Transverse colon (tissue), 4 donors: Measurements from ENCODE around the gene TAS2R19. TPM values are rescaled to one million over a fixed set of nuclear protein-coding genes. Genes with fewer than 3 reads are reported as not detected.
A peak's percentile ranks its signal among the peaks of the same experiment; 100 is the strongest.
"Not testable (repeated sequence)": the region's sequence is repeated elsewhere in the genome, so short reads cannot be mapped to it uniquely, and the experiment has no call there.

ENCODE experiments used
- DNase-seq: peaks from one replicate; pipeline ENCODE4 v3.0.0-alpha.2; 2019
- H3K27ac ChIP-seq, 4 donors: fragments of 200-600 bp; sonication (generic); 2 replicates each; pipeline ENCODE4 v1.5.1; 2016 to 2018; ENCODE audit warnings: inconsistent platforms in 4 of 4
- H3K27me3 ChIP-seq: fragments of 200-600 bp; sonication (generic); 2 replicates; pipeline ENCODE4 v1.5.1; 2017; ENCODE audit warnings: inconsistent platforms
- H3K36me3 ChIP-seq, 4 donors: fragments of 200-600 bp; sonication (generic); 2 replicates each; pipeline ENCODE4 v1.5.1; 2017 to 2019; ENCODE audit warnings: inconsistent platforms in 4 of 4
- H3K4me1 ChIP-seq, 4 donors: fragments of 200-600 bp; sonication (generic); 2 replicates each; pipeline ENCODE4 v1.5.1; 2017 to 2020; ENCODE audit warnings: inconsistent platforms in 4 of 4
- H3K4me3 ChIP-seq, 4 donors: fragments of 200-600 bp; sonication (generic); 1 replicate in 1 of 4; 2 replicates in 3 of 4; pipeline versions ENCODE4 v1.5.1 to v1.6.1; 2017 to 2019; ENCODE audit warnings: inconsistent platforms in 4 of 4
- H3K9me3 ChIP-seq, 2 donors: fragments of 200-600 bp; sonication (generic); 2 replicates each; pipeline ENCODE4 v1.5.1; 2017 to 2019; ENCODE audit warnings: inconsistent platforms in 2 of 2
- CTCF ChIP-seq, 5 experiments: fragments of 200-600 bp in 3 of 5; fragments of 450-650 bp in 2 of 5; sonication (generic) in 3 of 5; IDR thresholded peaks; 1 replicate in 2 of 5; 2 replicates in 3 of 5; pipeline ENCODE4 v1.5.1; 2016 to 2017; ENCODE audit warnings: antibody characterized with exemption in 5 of 5, inconsistent platforms in 3 of 5, mild to moderate bottlenecking in 2 of 5, moderate library complexity in 1 of 5
- EP300 ChIP-seq: sonication (generic); formaldehyde crosslinking; IDR thresholded peaks from one replicate; pipeline ENCODE4 v1.6.1; 2017; ENCODE audit warnings: antibody characterized with exemption, low read depth
- POLR2A ChIP-seq: fragments of 450-650 bp; IDR thresholded peaks from one replicate; pipeline ENCODE4 v1.6.1; 2016; ENCODE audit warnings: antibody characterized with exemption, mild to moderate bottlenecking, moderate library complexity
- POLR2AphosphoS5 ChIP-seq, 3 donors: sonication (generic); formaldehyde crosslinking; IDR thresholded peaks; one replicate each; pipeline ENCODE4 v1.6.1; 2016; ENCODE audit warnings: antibody characterized with exemption in 3 of 3
- WGBS, 2 donors: methylation state at CpG; one replicate each; pipeline ENCODE4 v1.1.5; 2018; ENCODE audit warnings: low coverage in 1 of 2; 5-methylcytosine and 5-hydroxymethylcytosine counted together
- in situ Hi-C, 4 donors: fragments of 200-750 bp; cut with MboI; loops; one replicate each; pipeline versions ENCODE4 v1.15.0 to v1.15.1; 2017; ENCODE audit warnings: low sequenced_read_pairs in 3 of 4, low pct_ligation_motif_present in 1 of 4, low pct_unique_long_range_greater_than_20kb in 1 of 4
- intact Hi-C: fragments of 100-400 bp; cut with DNase I; formaldehyde crosslinking; loops from one replicate; pipeline ENCODE4 v1.15.1; 2023; ENCODE audit warnings: low total_unique reads
- total RNA-seq, 4 donors: library from RNA; depleted of rRNA; stranded (reverse); fragments of >200 nt; gene quantifications; one replicate each; pipeline ENCODE4 v1.1.0, GENCODE V29; 2016

Gene TAS2R19
- total RNA-seq, 4 donors from 2014 or later = 1.4 to 9.2 (median 5.0) TPM

- intact Hi-C loops = no loop called here
- 13 to 48% methylated on average over 2 of the region's 2 CpGs for WGBS, 2 donors
- no peak for TF ChIP-seq EP300
- no peak for TF ChIP-seq POLR2A
- no peak for TF ChIP-seq POLR2AphosphoS5 (IDR thresholded peaks at IDR 0.05)
- no peak for TF ChIP-seq CTCF (IDR thresholded peaks at IDR 0.05)
- DNase-seq = peak; percentile 13
- in situ Hi-C loops = no loop called here
- Histone ChIP-seq H3K9me3 (peaks cover 0 to 3% of the 10 kb centered on the region in 2 donors), H3K4me3 (no peak overlapping the region), H3K36me3 (no peaks in the 10 kb centered on the region), H3K4me1 (peaks cover 0 to 16% (median 4%) of the 10 kb centered on the region in 4 donors), H3K27me3 (no peaks in the 10 kb centered on the region), H3K27ac (no peak overlapping the region)
Measured at GRCh38 chr12:11067514-11067913, 45.1 kb upstream of the TAS2R19 start.

- H3K9me3 ChIP-seq, H3K36me3 ChIP-seq, H3K4me3 ChIP-seq, intact Hi-C loops, in situ Hi-C loops, H3K27me3 ChIP-seq, DNase-seq, H3K27ac ChIP-seq, H3K4me1 ChIP-seq: not testable (repeated sequence)
- 80 to 100% methylated on average over 1 of the region's 1 CpG for WGBS, 2 donors
Measured at GRCh38 chr12:11062194-11062593, 39.8 kb upstream of the TAS2R19 start, which contains the start of gene TAS2R46. Gene TAS2R46, minus strand, starts transcription at chr12:11062294. Its CDS starts 0 bp downstream, at chr12:11062294.

- no peaks in the 10 kb centered on the region for H3K9me3 ChIP-seq
- H3K27ac ChIP-seq = no peak overlapping the region
- intact Hi-C loops = no loop called here
- no peaks in the 10 kb centered on the region for H3K36me3 ChIP-seq
- TF ChIP-seq POLR2A (no peak), POLR2AphosphoS5 (IDR thresholded peaks at IDR 0.05) (no peak), EP300 (no peak), CTCF (IDR thresholded peaks at IDR 0.05) (no peak)
- no peak for DNase-seq
- H3K4me3 ChIP-seq = no peak overlapping the region
- H3K27me3 ChIP-seq = no peaks in the 10 kb centered on the region
- in situ Hi-C loops = no loop called here
- H3K4me1 ChIP-seq = no peaks in the 10 kb centered on the region
Measured at GRCh38 chr12:11059784-11060183, 37.4 kb upstream of the TAS2R19 start.

- H3K4me1 ChIP-seq = no peaks in the 10 kb centered on the region
- intact Hi-C loops = no loop called here
- TF ChIP-seq CTCF (IDR thresholded peaks at IDR 0.05) (no peak), POLR2A (no peak), POLR2AphosphoS5 (IDR thresholded peaks at IDR 0.05) (no peak), EP300 (no peak)
- H3K4me3 ChIP-seq = no peak overlapping the region
- H3K36me3 ChIP-seq = no peaks in the 10 kb centered on the region
- no peaks in the 10 kb centered on the region for H3K27me3 ChIP-seq
- H3K9me3 ChIP-seq = no peaks in the 10 kb centered on the region
- no peak for DNase-seq
- no peak overlapping the region for H3K27ac ChIP-seq
- WGBS, 2 donors = 97 to 100% methylated on average over 3 of the region's 3 CpGs
- in situ Hi-C loops = no loop called here
Measured at GRCh38 chr12:11059041-11059440, 36.6 kb upstream of the TAS2R19 start.

- Histone ChIP-seq H3K9me3 (peaks cover 0 to 6% of the 10 kb centered on the region in 2 donors), H3K27ac (no peak overlapping the region), H3K36me3 (no peaks in the 10 kb centered on the region), H3K4me1 (no peaks in the 10 kb centered on the region), H3K4me3 (no peak overlapping the region), H3K27me3 (no peaks in the 10 kb centered on the region)
- in situ Hi-C loops = no loop called here
- TF ChIP-seq EP300 = no peak
- TF ChIP-seq POLR2AphosphoS5 (IDR thresholded peaks at IDR 0.05) = no peak
- TF ChIP-seq POLR2A = no peak
- no peak for TF ChIP-seq CTCF (IDR thresholded peaks at IDR 0.05)
- 91 to 95% methylated on average over 2 of the region's 2 CpGs for WGBS, 2 donors
- no peak for DNase-seq
- intact Hi-C loops = no loop called here
Measured at GRCh38 chr12:11055306-11055705, 32.9 kb upstream of the TAS2R19 start.

- in situ Hi-C loops, H3K27ac ChIP-seq, DNase-seq, H3K9me3 ChIP-seq, H3K27me3 ChIP-seq, intact Hi-C loops, H3K4me1 ChIP-seq, H3K4me3 ChIP-seq: not testable (repeated sequence)
- H3K36me3 ChIP-seq = peaks cover 0 to 10% (median 3%) of the 10 kb centered on the region in 4 donors
- WGBS, 2 donors = 83 to 98% methylated on average over 1 to 7 of the region's 7 CpGs
Measured at GRCh38 chr12:11049806-11050531, 27.5 kb upstream of the TAS2R19 start.

- intact Hi-C loops = not testable (repeated sequence)
Measured at GRCh38 chr12:11041366-11041765, 18.9 kb upstream of the TAS2R19 start.

More at GRCh38 chr12:11041366-11041765, 18.9 kb upstream of the TAS2R19 start:
- in situ Hi-C loops, H3K4me1 ChIP-seq, H3K27me3 ChIP-seq, H3K9me3 ChIP-seq, H3K36me3 ChIP-seq, DNase-seq, H3K27ac ChIP-seq, H3K4me3 ChIP-seq: not testable (repeated sequence)
- 71 to 89% methylated on average over 2 of the region's 2 CpGs for WGBS, 2 donors
